ENCODE data around the gene SPEG.

DNA sequence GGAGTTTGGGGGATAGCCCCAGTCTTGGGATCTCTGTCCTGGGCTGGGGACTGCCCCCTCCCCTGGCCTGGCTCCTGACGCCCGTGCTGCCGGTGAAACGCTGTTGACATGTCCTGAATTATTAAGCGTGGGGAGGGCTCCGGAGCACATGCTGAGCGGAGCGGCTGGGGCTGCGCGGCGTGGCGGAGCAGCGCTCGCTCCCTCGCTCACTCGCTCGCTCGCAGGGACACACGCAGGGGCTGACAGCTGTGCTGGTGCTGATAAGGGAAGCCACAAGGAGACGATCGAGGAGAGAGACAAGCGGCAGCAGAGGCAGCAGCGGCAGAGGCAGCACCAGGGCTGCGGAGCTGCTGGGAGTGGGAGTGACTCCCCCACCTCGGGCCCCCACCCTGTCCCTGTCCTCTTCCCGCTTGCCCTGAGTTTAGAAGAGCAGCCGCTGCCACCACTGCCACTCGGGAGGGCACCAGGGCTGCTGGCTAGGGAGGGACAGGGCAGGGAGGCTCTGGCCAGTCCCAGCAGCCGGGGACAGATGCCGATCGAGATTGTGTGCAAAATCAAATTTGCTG, 79.6 kb downstream of the SPEG start, which contains the start of gene ASIC4:
- TF ChIP-seq, protein P1, sequence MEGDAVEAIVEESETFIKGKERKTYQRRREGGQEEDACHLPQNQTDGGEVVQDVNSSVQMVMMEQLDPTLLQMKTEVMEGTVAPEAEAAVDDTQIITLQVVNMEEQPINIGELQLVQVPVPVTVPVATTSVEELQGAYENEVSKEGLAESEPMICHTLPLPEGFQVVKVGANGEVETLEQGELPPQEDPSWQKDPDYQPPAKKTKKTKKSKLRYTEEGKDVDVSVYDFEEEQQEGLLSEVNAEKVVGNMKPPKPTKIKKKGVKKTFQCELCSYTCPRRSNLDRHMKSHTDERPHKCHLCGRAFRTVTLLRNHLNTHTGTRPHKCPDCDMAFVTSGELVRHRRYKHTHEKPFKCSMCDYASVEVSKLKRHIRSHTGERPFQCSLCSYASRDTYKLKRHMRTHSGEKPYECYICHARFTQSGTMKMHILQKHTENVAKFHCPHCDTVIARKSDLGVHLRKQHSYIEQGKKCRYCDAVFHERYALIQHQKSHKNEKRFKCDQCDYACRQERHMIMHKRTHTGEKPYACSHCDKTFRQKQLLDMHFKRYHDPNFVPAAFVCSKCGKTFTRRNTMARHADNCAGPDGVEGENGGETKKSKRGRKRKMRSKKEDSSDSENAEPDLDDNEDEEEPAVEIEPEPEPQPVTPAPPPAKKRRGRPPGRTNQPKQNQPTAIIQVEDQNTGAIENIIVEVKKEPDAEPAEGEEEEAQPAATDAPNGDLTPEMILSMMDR (IDR thresholded peaks at IDR 0.05) = no peak
- TF ChIP-seq ZNF232 (CRISPR knock-in tag; IDR thresholded peaks at IDR 0.05) (no peak), ZNF138 (CRISPR knock-in tag; conservative IDR thresholded peaks at IDR 0.05) (no peak), TCF7 (CRISPR knock-in tag; IDR thresholded peaks at IDR 0.05; ENCODE audit: low read depth) (no peak), ZNF263 (CRISPR knock-in tag; IDR thresholded peaks at IDR 0.05; ENCODE audit: low read depth) (no peak), IRF2 (CRISPR knock-in tag; IDR thresholded peaks at IDR 0.05; ENCODE audit: borderline replicate concordance, low read depth) (no peak), CREB1 (CRISPR knock-in tag; IDR thresholded peaks at IDR 0.05) (no peak)
- TF ChIP-seq, protein P2, sequence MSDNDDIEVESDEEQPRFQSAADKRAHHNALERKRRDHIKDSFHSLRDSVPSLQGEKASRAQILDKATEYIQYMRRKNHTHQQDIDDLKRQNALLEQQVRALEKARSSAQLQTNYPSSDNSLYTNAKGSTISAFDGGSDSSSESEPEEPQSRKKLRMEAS (CRISPR knock-in tag; IDR thresholded peaks at IDR 0.05) = no peak
